ENCODE data around the gene B3GNT4. TPM values are rescaled to one million over a fixed set of nuclear protein-coding genes. Genes with fewer than 3 reads are reported as not detected.

The B3GNT4 gene
- total and polyA plus RNA-seq, 12 donors, result 0.29 to 0.70 TPM; not detected in 10

- H3K36me3 ChIP-seq, result peaks cover 0 to 68% (median 44%) of the 10 kb centered on the region in 9 donors
- TF ChIP-seq CTCF (IDR thresholded peaks at IDR 0.05), result no peak
- no peak overlapping the region for H3K4me3 ChIP-seq
- H3K27ac ChIP-seq, result no peak overlapping the region
- H3K27me3 ChIP-seq, result peaks cover 7 to 29% (median 21%) of the 10 kb centered on the region in 7 donors
- intact Hi-C loops (cut with DNase I), result loop anchor here in 1 of 10 donors (10.0 kb wide), 1 partner anchor 153 kb away; no protein-coding TSS in a partner anchor
- ATAC-seq, result no peak
- H3K4me1 ChIP-seq, result peaks cover 0 to 12% (median 4%) of the 10 kb centered on the region in 9 donors
- DNase-seq, result no peak
- WGBS, 2 donors, result 91 to 96% methylated on average over 18 of the region's 18 CpGs
- no peaks in the 10 kb centered on the region for H3K9me3 ChIP-seq
Measured at GRCh38 chr12:122208073-122208820, 4.7 kb downstream of the B3GNT4 start.

GRCh38 chr12:122215771-122216170 lies 12.3 kb downstream of the B3GNT4 start:
- Histone ChIP-seq H3K27me3 (no peaks in the 10 kb centered on the region), H3K36me3 (peaks cover 0 to 100% (median 80%) of the 10 kb centered on the region in 9 donors), H3K4me3 (no peak overlapping the region), H3K9me3 (no peaks in the 10 kb centered on the region), H3K4me1 (no peaks in the 10 kb centered on the region), H3K27ac (no peak overlapping the region)
- DNase-seq, result no peak
- intact Hi-C loops (cut with DNase I), result no loop called here
- ATAC-seq, result no peak
- no peak for TF ChIP-seq CTCF (IDR thresholded peaks at IDR 0.05)
- WGBS, 2 donors, result 89 to 94% methylated on average over 5 of the region's 5 CpGs

- H3K4me1 ChIP-seq, result no peaks in the 10 kb centered on the region
- H3K27me3 ChIP-seq, result no peaks in the 10 kb centered on the region
- no peak for TF ChIP-seq CTCF (IDR thresholded peaks at IDR 0.05)
- peaks cover 0 to 100% (median 73%) of the 10 kb centered on the region in 9 donors for H3K36me3 ChIP-seq
- no peak overlapping the region for H3K4me3 ChIP-seq
- ATAC-seq, result no peak
- no peak for DNase-seq
- intact Hi-C loops (cut with DNase I), result no loop called here
- 98 to 100% methylated on average over 1 of the region's 1 CpG for WGBS, 2 donors
- no peak overlapping the region for H3K27ac ChIP-seq
- no peaks in the 10 kb centered on the region for H3K9me3 ChIP-seq
Measured at GRCh38 chr12:122216445-122216844, 12.9 kb downstream of the B3GNT4 start.

- intact Hi-C loops (cut with DNase I), result no loop called here
- peaks cover 10 to 35% (median 26%) of the 10 kb centered on the region in 9 donors for H3K4me1 ChIP-seq
- H3K27me3 ChIP-seq, result no peaks in the 10 kb centered on the region
- peak; percentile 97 to 99 (median 98) for ATAC-seq
- no peak for TF ChIP-seq CTCF (IDR thresholded peaks at IDR 0.05)
- H3K27ac ChIP-seq, result peak within 1 kb of the TSS; percentile 91 to 97 (median 95)
- DNase-seq, result peak; percentile 100
- no peaks in the 10 kb centered on the region for H3K9me3 ChIP-seq
- 0% methylated on average over 71 to 74 of the region's 74 CpGs for WGBS, 2 donors
- H3K4me3 ChIP-seq, result peak within 1 kb of the TSS; percentile 67 to 97 (median 89)
- H3K36me3 ChIP-seq, result peaks cover 0 to 63% (median 28%) of the 10 kb centered on the region in 9 donors
Measured at GRCh38 chr12:122225683-122226365, 22.3 kb downstream of the B3GNT4 start, which contains the start of gene DIABLO. Gene DIABLO, minus strand, starts transcription at chr12:122226052. Its CDS starts 38 bp downstream, at chr12:122226014.

Measured in heart right ventricle (tissue), 16 donors.